Articular chondrocyte of knee joint (primary cell): Measurements from ENCODE around the gene SLC31A1. TPM values are rescaled to one million over a fixed set of nuclear protein-coding genes. Genes with fewer than 3 reads are reported as not detected.

Experiments
- total RNA-seq: library from RNA; depleted of rRNA; stranded (reverse); fragments of >200 nt; gene quantifications from 2 replicates; pipeline ENCODE4 v1.2.3, GENCODE V29; 2012

The SLC31A1 gene
- total RNA-seq, result 37.4 and 39.3 TPM in 2 replicates

GRCh38 chr9:113221003-113221799, at the start of gene SLC31A1, which contains the start of gene FKBP15:
TSS of gene SLC31A1 (plus strand) at chr9:113221544. CDS start at chr9:113256149, 34,605 bp downstream.
TSS of gene FKBP15 (minus strand) at chr9:113221277. CDS start at chr9:113221243, 34 bp downstream.

GRCh38 chr9:113275157-113276131, 54.1 kb downstream of the SLC31A1 start, which contains the start of the genes CDC26 and PRPF4:
TSS of gene CDC26 (minus strand) at chr9:113275572. CDS start at chr9:113272507, 3,065 bp downstream.
TSS of gene PRPF4 (plus strand) at chr9:113275658. CDS start at chr9:113275744, 86 bp downstream.

GRCh38 chr9:113302792-113303418, 81.6 kb downstream of the SLC31A1 start, which contains the start of gene RNF183:
TSS of gene RNF183 (minus strand) at chr9:113303376. CDS start at chr9:113298184, 5,192 bp downstream.

Other genes with a start within 250 kb of the SLC31A1 start
- 10.3 and 16.1 TPM in 2 replicates for gene ZNF883, start 209.4 kb upstream of the SLC31A1 start, total RNA-seq
- gene ZFP37, start 164.8 kb upstream of the SLC31A1 start, total RNA-seq, result 4.4 and 6.8 TPM in 2 replicates
- gene SLC31A2, start 70.5 kb upstream of the SLC31A1 start, total RNA-seq, result 33.3 and 39.0 TPM in 2 replicates
- 32.9 and 35.5 TPM in 2 replicates for gene FKBP15, start 267 bp upstream of the SLC31A1 start, total RNA-seq
- gene CDC26, start 54.0 kb downstream of the SLC31A1 start, total RNA-seq, result 46.4 and 60.4 TPM in 2 replicates
- 20.9 and 25.6 TPM in 2 replicates for gene PRPF4, start 54.1 kb downstream of the SLC31A1 start, total RNA-seq
- gene RNF183, start 81.8 kb downstream of the SLC31A1 start, total RNA-seq, result not detected in 2 replicates
- gene WDR31, start 118.7 kb downstream of the SLC31A1 start, total RNA-seq, result 2.9 and 3.2 TPM in 2 replicates
- under 0.01 and 0.11 TPM in 2 replicates for gene BSPRY, start 128.0 kb downstream of the SLC31A1 start, total RNA-seq
- 15.7 and 19.3 TPM in 2 replicates for gene HDHD3, start 155.4 kb downstream of the SLC31A1 start, total RNA-seq
- 21.3 and 22.9 TPM in 2 replicates for gene ALAD, start 179.7 kb downstream of the SLC31A1 start, total RNA-seq
- gene POLE3, start 189.1 kb downstream of the SLC31A1 start, total RNA-seq, result 37.1 and 47.3 TPM in 2 replicates
- 0.43 and 0.52 TPM in 2 replicates for gene C9orf43, start 189.2 kb downstream of the SLC31A1 start, total RNA-seq
- 83.4 and 87.5 TPM in 2 replicates for gene RGS3, start 242.2 kb downstream of the SLC31A1 start, total RNA-seq